Stimulated activated CD8-positive, alpha-beta memory T cell treated with anti-CD3 and anti-CD28 coated beads, Interleukin-7, amount 100 ng/mL, for 24 hours (primary cell): ENCODE measurements around the gene ERN1.

Source experiments
- DNase-seq: peaks from one replicate; pipeline ENCODE4 v3.0.0-alpha.2; 2020; ENCODE audit warnings: low read depth

Gene ERN1

DNA sequence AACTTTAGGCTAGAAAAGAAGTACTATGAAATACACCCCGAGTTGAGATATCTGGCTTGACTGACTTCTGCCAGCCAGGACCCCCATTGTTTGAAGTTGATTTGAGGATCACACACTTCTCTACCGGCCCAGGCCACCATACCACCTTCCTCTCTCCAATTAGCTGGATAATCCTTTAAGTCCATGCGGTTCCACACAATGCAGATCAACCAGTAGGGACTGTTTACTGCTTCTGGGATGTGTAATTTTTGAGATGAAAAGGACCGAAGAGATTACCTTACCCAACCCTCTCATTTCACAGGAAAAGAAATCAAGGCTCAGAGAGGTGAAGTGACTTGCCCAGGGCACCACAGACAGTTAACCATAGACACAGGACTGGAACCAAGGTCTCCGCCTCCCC is 20.5 kb downstream of the ERN1 start:
- no peak for DNase-seq

DNA sequence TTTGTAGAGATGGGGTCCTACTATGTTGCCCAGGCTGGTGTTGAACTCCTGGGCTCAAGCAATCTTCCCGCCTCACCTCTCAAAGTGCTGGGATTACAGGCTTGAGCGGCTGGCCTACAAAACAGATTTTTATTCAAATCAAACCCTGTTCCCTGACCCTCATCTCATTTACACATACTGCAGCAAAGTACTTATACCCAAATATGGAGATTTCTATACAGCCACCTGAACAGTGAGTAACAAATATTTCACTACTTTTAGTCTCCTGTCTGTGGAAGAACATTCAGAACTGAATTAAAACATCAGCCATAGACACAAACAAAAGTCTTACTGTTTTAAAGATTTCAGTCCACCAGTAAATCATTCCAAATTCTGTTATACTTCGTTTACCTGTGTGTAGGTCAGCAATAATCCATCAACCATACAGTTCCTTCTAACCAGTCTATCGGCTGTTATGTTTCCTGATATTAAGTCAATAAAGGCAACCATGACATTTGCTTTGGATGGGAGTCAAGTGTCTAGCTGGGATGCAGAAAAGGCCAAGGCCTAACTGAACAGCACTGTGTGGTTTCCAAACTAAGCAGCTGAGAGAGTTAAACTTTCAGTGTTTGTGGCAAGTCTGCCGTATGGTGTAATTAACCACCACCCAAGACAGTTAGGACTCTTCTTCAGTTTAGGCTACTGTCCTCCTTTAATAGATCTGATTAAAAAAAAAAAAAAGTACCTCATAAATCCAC is 22.3 kb downstream of the ERN1 start:
- no peak for DNase-seq

- DNase-seq = no peak
Observed at GRCh38 chr17:64106918-64107317, 23.0 kb downstream of the ERN1 start.

- no peak for DNase-seq
Observed at GRCh38 chr17:64103391-64104364, 26.3 kb downstream of the ERN1 start.

- no peak for DNase-seq
Observed at GRCh38 chr17:64102627-64103390, 27.1 kb downstream of the ERN1 start.

GRCh38 chr17:64099543-64099942 is 30.4 kb downstream of the ERN1 start:
- no peak for DNase-seq

GRCh38 chr17:64097196-64097936 is 32.6 kb downstream of the ERN1 start:
- DNase-seq = no peak

DNA sequence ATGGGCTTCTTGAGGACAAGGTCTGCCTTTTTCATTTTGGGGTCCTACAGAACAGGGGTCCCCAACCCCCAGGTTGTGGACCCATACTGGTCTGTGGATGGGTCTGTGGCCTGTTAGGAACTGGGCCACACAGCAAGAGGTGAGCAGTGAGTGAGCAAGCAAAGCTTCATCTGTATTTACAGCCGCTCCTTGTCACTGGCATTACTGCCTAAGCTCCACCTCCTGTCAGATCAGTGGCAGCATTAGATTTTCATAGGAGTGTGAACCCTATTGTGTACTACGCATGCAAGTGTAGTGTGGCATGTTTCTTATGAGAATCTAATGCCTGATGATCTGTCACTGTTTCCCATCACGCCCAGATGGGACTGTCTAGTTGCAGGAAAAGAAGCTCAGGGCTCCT is 33.9 kb downstream of the ERN1 start:
- no peak for DNase-seq

DNA sequence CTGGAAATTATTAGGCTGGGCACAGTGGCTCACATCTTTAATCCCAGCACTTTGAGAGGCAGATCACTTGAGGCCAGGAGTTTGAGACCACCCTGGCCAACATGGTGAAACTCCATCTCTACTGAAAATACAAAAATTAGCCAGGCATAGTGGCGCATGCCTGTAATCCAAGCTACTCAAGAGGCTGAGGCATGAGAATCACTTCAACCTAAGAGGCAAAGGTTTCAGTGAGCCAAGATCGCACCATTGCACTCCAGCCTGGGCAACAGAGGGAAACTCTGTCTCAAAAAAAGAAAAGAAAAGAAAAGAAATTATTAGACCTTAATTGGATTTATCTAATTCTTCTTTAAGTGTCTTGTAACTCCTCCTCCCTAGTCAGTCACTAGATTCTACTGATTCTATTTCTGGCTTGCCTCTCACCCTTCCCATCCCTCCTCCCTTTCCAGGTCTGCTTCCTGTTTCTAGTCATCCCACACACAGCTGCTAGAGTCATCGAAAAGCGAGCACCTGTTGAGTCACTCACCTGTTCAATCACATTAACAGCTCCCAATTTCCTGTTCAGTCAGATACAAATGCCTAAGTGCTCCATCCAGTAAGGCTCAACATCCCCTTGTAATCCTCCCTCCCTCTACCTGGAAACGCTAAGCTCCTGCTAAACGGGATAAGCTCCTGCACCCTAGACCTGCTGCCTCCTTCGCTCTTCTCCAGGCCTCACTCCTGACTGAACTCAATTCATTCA is 34.6 kb downstream of the ERN1 start:
- DNase-seq = no peak

- DNase-seq = no peak
Observed at GRCh38 chr17:64094412-64094811, 35.5 kb downstream of the ERN1 start.

DNA sequence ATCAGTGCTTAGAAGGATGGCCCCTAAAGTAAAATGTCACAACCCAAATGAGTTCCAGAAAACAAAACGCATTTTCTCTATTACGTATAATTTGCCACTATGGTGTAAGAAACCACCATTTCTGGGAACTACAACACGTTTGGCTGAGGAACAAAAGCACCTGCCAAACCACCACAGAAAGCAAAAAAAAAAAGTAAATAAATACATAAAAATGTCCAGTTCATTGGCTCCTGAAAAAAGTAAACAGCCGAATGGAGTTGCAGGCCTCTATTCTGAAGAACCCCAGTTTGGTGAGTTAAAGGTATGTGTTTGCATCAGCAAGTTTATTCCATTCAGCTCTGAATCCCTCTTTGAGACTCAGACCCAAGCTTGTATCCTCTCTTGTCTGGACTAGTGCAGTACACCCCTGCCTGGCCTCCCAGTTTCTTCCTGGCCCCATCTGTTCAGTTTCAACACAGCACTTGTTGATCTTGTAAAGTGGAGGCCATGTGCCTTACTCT is 36.9 kb downstream of the ERN1 start:
- DNase-seq = no peak

- no peak for DNase-seq
Observed at GRCh38 chr17:64092113-64092512, 37.8 kb downstream of the ERN1 start.

GRCh38 chr17:64091571-64091970 is 38.4 kb downstream of the ERN1 start:
- DNase-seq = no peak

DNA sequence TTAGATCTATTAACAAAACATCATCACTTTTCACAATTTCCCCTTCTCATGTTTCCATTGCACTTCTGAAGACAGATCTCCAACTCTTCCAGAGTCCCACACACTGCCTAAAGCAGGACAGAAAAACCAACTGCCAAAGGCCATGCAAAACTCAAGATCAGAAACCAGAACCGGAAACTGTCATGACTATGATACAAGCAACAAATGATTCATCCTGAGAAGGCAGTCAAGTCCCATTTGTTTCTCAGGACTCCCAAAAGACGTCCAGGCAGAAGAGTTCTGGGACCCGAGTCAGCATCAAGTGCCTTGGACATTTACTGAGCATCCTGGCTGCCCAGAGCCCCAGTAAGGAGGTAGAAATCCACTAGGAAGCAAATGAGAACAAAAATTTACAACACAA is 38.8 kb downstream of the ERN1 start:
- no peak for DNase-seq

- DNase-seq = no peak
Observed at GRCh38 chr17:64090144-64090543, 39.8 kb downstream of the ERN1 start.

GRCh38 chr17:64087252-64088005 is 42.5 kb downstream of the ERN1 start:
- DNase-seq = no peak

- no peak for DNase-seq
Observed at GRCh38 chr17:64085650-64086005, 44.3 kb downstream of the ERN1 start.

DNA sequence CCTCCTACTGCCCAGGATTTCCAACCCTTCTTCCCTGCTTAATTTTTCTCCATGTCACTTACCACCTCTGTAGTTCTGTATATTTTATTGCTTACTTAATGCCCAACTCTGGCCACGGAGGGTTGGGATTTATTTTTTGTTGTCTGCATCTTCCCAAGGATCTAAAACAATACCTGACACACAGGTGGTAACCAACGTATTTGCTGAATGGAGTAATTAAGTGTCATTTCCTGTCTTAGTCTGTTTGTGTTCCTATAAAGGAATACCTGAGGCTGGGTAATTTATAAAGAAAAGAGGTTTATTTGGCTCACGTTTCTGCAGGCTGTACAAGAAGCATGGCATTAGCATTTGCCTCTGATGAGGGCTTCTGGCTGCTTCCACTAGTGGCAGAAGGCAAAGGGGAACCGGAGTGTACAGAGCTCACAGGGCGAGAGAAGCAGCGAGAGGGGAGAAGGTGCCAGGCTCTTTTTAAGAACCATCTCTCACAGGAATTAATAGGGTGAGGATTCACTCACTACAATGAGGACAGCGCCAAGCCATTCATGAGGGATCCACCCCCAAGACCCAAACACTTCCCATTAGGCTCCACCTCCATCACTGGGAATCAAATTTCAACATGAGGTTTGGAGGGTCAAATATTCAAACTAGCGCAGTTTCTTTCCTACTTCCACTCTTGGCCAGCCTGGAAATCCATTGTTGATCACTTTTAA is 44.8 kb downstream of the ERN1 start:
- no peak for DNase-seq

DNA sequence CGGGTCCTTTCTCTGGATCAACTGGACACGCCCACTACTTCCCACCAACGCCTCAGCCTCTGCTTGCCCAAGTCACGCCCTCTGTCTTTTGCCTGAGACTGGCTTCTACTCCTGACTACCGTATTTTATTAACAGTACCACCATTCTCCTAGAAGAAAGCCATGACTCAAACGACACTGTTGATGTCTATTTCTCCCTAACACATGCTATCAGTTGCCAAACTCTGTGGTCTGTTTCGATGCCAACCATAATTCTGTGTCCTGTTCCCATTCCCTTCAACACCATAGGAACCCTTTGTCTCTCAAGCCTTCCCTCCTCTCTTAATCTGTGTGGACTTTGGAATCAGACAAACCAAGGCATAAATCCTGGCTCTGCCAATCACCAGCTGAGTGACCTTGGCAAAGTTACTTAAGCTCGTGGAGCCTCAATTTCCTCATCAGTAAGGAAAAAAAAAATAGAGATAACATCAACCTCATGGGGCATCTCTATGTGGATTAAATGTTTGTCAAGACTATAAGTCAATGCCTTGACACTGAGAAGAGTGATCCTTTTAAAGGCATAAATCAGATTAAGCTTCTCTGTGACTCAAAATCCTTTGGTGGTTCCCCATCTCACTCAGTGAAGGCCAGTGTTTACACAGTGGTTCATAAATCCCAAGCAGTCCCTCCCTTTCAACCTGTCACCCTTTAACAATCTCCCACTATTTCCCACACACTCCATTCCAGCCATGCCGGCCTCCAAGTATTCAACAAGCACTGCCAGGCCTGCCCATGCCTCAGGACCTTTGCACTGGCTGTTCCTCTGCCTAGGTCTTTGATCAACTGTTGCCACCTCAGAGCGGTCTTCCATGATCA is 45.6 kb downstream of the ERN1 start:
- no peak for DNase-seq
